Neural progenitor cell (in vitro differentiated cells): Measurements from ENCODE around the gene C5AR2.
A peak's percentile ranks its signal among the peaks of the same experiment; 100 is the strongest.

Experiments used
- EZH2 ChIP-seq: fragments of 200-600 bp; sonication (generic); IDR thresholded peaks from 2 replicates; pipeline ENCODE4 v1.6.1; 2017; ENCODE audit warnings: antibody characterized with exemption, mild to moderate bottlenecking, moderate library complexity
- EZH2phosphoT487 ChIP-seq: fragments of 200-600 bp; sonication (generic); IDR thresholded peaks from 2 replicates; pipeline ENCODE4 v1.6.1; 2017; ENCODE audit warnings: antibody characterized with exemption
- TF ChIP-seq, protein P1 (sequence below): fragments of 200-600 bp; sonication (generic); IDR thresholded peaks from 2 replicates; pipeline ENCODE4 v1.5.1; 2017; ENCODE audit warnings: antibody characterized with exemption, mild to moderate bottlenecking

DNA sequence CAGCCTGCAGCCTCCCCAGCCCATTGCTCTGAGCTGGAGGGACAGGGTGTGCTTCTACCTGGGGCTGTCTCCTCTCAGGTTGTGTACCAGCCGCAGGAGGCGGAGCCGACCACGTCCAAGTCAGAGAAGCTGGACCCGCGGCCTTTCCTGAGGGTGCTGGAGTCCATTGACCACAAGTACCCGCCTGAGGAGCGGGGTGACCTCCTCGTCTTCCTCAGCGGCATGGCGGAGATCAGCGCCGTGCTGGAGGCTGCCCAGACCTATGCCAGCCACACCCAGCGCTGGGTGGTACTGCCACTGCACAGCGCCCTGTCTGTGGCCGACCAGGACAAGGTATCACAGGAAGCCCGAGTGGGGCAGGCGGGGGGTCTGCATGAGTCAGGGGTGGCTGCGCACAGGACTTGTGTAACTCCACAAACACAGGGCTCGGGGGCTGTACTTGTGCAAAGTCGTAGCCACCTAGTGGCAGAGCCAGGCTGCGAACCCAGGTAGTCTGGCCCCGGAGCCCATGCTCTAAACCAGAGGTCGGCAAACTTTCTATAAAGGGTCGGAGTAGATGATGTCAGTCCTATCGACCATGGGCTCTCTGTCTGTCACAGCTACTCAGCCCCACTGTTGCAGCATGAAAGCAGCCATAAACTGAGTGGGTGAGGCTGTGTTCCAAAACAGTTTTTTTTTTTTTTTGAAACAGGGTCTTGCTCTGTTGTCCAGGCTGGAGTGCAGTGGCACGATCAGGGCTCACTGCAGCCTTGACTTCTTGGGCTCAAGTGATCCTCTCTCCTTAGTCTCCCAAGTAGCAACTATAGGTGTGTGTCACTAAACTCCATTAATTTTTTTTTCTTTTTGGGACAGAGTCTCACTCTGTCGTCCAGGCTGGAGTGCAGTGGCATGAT is 26.1 kb downstream of the C5AR2 start:
- TF ChIP-seq EZH2 = no peak
- TF ChIP-seq, protein P1, sequence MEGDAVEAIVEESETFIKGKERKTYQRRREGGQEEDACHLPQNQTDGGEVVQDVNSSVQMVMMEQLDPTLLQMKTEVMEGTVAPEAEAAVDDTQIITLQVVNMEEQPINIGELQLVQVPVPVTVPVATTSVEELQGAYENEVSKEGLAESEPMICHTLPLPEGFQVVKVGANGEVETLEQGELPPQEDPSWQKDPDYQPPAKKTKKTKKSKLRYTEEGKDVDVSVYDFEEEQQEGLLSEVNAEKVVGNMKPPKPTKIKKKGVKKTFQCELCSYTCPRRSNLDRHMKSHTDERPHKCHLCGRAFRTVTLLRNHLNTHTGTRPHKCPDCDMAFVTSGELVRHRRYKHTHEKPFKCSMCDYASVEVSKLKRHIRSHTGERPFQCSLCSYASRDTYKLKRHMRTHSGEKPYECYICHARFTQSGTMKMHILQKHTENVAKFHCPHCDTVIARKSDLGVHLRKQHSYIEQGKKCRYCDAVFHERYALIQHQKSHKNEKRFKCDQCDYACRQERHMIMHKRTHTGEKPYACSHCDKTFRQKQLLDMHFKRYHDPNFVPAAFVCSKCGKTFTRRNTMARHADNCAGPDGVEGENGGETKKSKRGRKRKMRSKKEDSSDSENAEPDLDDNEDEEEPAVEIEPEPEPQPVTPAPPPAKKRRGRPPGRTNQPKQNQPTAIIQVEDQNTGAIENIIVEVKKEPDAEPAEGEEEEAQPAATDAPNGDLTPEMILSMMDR = peak; percentile 38
- no peak for TF ChIP-seq EZH2phosphoT487
